ENCODE data around the gene OSBPL7.

OSBPL7 gene

GRCh38 chr17:47847341-47848197, 26.0 kb upstream of the OSBPL7 start:
- peak; percentile 87 for DNase-seq (ENCODE audit: low spot score)

- peak; percentile 85 for DNase-seq (ENCODE audit: low spot score)
Measured at GRCh38 chr17:47846716-47847340, 25.2 kb upstream of the OSBPL7 start.

- DNase-seq (ENCODE audit: low spot score), result no peak
Measured at GRCh38 chr17:47845716-47846075, 24.1 kb upstream of the OSBPL7 start.

- DNase-seq (ENCODE audit: low spot score), result no peak
Measured at GRCh38 chr17:47844814-47845715, 23.5 kb upstream of the OSBPL7 start.

- no peak for DNase-seq (ENCODE audit: low spot score)
Measured at GRCh38 chr17:47844227-47844626, 22.6 kb upstream of the OSBPL7 start.

GRCh38 chr17:47843391-47843730, 21.8 kb upstream of the OSBPL7 start:
- no peak for DNase-seq (ENCODE audit: low spot score)

- DNase-seq (ENCODE audit: low spot score), result no peak
Measured at GRCh38 chr17:47841488-47842291, 20.1 kb upstream of the OSBPL7 start.

- peak; percentile 99 for DNase-seq (ENCODE audit: low spot score)
Measured at GRCh38 chr17:47840742-47841487, 19.3 kb upstream of the OSBPL7 start, which contains the start of gene SCRN2. Gene SCRN2 (minus strand): TSS chr17:47841273. CDS start chr17:47840843, 430 bp downstream.

GRCh38 chr17:47840001-47840741, 18.6 kb upstream of the OSBPL7 start:
- DNase-seq (ENCODE audit: low spot score), result no peak

GRCh38 chr17:47839071-47839470, 17.5 kb upstream of the OSBPL7 start:
- no peak for DNase-seq (ENCODE audit: low spot score)

- no peak for DNase-seq (ENCODE audit: low spot score)
Measured at GRCh38 chr17:47838636-47839035, 17.0 kb upstream of the OSBPL7 start.

GRCh38 chr17:47837401-47838039, 15.9 kb upstream of the OSBPL7 start:
- DNase-seq (ENCODE audit: low spot score), result no peak

GRCh38 chr17:47836601-47837000, 15.0 kb upstream of the OSBPL7 start:
- no peak for DNase-seq (ENCODE audit: low spot score)

GRCh38 chr17:47834756-47835155, 13.2 kb upstream of the OSBPL7 start:
- no peak for DNase-seq (ENCODE audit: low spot score)

GRCh38 chr17:47831934-47832327, 10.3 kb upstream of the OSBPL7 start:
- DNase-seq (ENCODE audit: low spot score), result no peak

- DNase-seq (ENCODE audit: low spot score), result peak; percentile 98
Measured at GRCh38 chr17:47831003-47831933, 9.7 kb upstream of the OSBPL7 start, which contains the start of the genes LRRC46 and MRPL10. Gene LRRC46 (plus strand): TSS chr17:47831670. CDS start chr17:47831990, 320 bp downstream. Gene MRPL10 (minus strand): TSS chr17:47831541. CDS start chr17:47831511, 30 bp downstream.

GRCh38 chr17:47830396-47831002, 8.9 kb upstream of the OSBPL7 start:
- no peak for DNase-seq (ENCODE audit: low spot score)

- DNase-seq (ENCODE audit: low spot score), result no peak
Measured at GRCh38 chr17:47829870-47830269, 8.3 kb upstream of the OSBPL7 start.

All from ecto neural progenitor cell (in vitro differentiated cells).